ENCODE data around the gene FOXS1. TPM values are rescaled to one million over a fixed set of nuclear protein-coding genes. Genes with fewer than 3 reads are reported as not detected.

Gene FOXS1
- total RNA-seq, 1 experiment from 2014 or later, result 0.22 TPM

DNA sequence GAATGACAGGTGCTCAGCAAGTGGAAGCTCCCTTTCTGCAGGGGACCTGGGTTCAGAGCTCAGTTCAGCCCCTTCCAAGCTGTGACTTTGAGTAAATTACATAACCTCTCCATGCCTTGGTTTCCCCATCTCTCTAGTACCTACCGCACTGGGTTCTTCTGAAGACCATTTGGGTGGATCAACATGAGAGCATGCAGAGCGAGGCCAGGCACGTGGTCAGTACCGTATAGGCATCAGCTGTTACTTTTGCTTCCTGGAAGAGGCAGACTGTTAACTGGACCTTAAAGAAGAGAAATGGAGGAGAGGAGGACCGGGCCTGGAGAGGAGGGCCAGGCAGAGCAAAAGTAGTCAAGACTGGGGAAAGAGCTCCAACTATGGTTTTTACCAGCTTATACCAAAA lies 27.9 kb downstream of the FOXS1 start:
- Histone ChIP-seq H3K56ac (ENCODE audit: insufficient read length, low read depth, low read length) (no peak overlapping the region), H2BK120ac (ENCODE audit: low read depth, low read length, poor library complexity, severe bottlenecking) (no peak overlapping the region), H2BK12ac (ENCODE audit: insufficient read length, low read depth, low read length) (no peak overlapping the region), H3K9me3 (ENCODE audit: control insufficient read depth, low read depth, low read length) (no peaks in the 10 kb centered on the region), H3K18ac (ENCODE audit: insufficient read length, low read depth, low read length) (no peak overlapping the region), H3K27ac (ENCODE audit: insufficient read length, low read depth, low read length) (no peak overlapping the region), H3K4ac (ENCODE audit: low read depth, low read length) (no peak overlapping the region), H3T11ph (ENCODE audit: low read length) (no peak overlapping the region), H4K5ac (ENCODE audit: insufficient read length, low read depth, low read length) (no peak overlapping the region), H2AK5ac (ENCODE audit: insufficient read length, low read length) (no peak overlapping the region), H3K23me2 (ENCODE audit: insufficient read length, low read depth, low read length, poor library complexity, severe bottlenecking) (no peaks in the 10 kb centered on the region), H2BK5ac (ENCODE audit: insufficient read length, low read length) (no peak overlapping the region), H2BK20ac (ENCODE audit: low read depth, low read length, poor library complexity, severe bottlenecking) (no peak overlapping the region), H3K27me3 (ENCODE audit: insufficient read depth, low read length) (no peaks in the 10 kb centered on the region), H3K79me1 (ENCODE audit: insufficient read depth, low read depth, low read length, poor library complexity, severe bottlenecking) (no peaks in the 10 kb centered on the region), H3K4me2 (ENCODE audit: insufficient read depth, insufficient read length, low read length) (no peak overlapping the region), H4K20me1 (ENCODE audit: control insufficient read depth, insufficient read depth, insufficient read length) (no peaks in the 10 kb centered on the region), H3K14ac (ENCODE audit: insufficient read depth, low read length) (no peak overlapping the region), H3K4me1 (ENCODE audit: insufficient read depth, low read length) (no peaks in the 10 kb centered on the region), H3K9ac (ENCODE audit: extremely low read depth, insufficient read length, low read length) (no peak overlapping the region), H3K79me2 (ENCODE audit: insufficient read depth, low read length) (no peaks in the 10 kb centered on the region), H2BK15ac (ENCODE audit: low read depth, low read length) (no peak overlapping the region), H4K91ac (ENCODE audit: insufficient read length, low read depth, low read length) (no peak overlapping the region), H4K8ac (replicated peaks; ENCODE audit: insufficient read length, low read depth, low read length) (no peak overlapping the region), H2AFZ (ENCODE audit: low read length) (no peak overlapping the region), H3K23ac (ENCODE audit: insufficient read length, low read depth, low read length) (no peak overlapping the region)
- Mint-ChIP-seq H3K4me1 (peaks cover 11 to 32% of the 10 kb centered on the region in 2 experiments), H3K27me3 (ENCODE audit: low read depth) (peaks cover 5% of the 10 kb centered on the region), H3K27ac (no peak overlapping the region), H3K4me3 (no peak overlapping the region), H3K36me3 (ENCODE audit: insufficient read depth in 1 of 3, low read depth in 3 of 3) (no peaks in the 10 kb centered on the region), H3K9me3 (no peaks in the 10 kb centered on the region)
- DNase-seq, result no peak
- WGBS (ENCODE audit: extremely low coverage, insufficient read length, low lambda C conversion rate), result no CpG with 5 or more reads among the region's 5 CpGs
- TF ChIP-seq, protein P1, sequence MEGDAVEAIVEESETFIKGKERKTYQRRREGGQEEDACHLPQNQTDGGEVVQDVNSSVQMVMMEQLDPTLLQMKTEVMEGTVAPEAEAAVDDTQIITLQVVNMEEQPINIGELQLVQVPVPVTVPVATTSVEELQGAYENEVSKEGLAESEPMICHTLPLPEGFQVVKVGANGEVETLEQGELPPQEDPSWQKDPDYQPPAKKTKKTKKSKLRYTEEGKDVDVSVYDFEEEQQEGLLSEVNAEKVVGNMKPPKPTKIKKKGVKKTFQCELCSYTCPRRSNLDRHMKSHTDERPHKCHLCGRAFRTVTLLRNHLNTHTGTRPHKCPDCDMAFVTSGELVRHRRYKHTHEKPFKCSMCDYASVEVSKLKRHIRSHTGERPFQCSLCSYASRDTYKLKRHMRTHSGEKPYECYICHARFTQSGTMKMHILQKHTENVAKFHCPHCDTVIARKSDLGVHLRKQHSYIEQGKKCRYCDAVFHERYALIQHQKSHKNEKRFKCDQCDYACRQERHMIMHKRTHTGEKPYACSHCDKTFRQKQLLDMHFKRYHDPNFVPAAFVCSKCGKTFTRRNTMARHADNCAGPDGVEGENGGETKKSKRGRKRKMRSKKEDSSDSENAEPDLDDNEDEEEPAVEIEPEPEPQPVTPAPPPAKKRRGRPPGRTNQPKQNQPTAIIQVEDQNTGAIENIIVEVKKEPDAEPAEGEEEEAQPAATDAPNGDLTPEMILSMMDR (conservative IDR thresholded peaks at IDR 0.05), result no peak
